22Rv1 (cell line): ENCODE data around the gene GDNF.

ENCODE experiments used
- H3K27ac ChIP-seq: fragments of 450-650 bp; 2 replicates; pipeline ENCODE4 v1.5.1; 2017
- ZFX ChIP-seq: fragments of 450-650 bp; IDR thresholded peaks from 2 replicates; pipeline ENCODE4 v1.6.1; 2017; ENCODE audit warnings: antibody characterized with exemption, borderline replicate concordance
- TF ChIP-seq, protein P1 (sequence below): fragments of 450-650 bp; IDR thresholded peaks from 2 replicates; pipeline ENCODE4 v1.5.1; 2017; ENCODE audit warnings: mild to moderate bottlenecking

Gene GDNF, protein sequence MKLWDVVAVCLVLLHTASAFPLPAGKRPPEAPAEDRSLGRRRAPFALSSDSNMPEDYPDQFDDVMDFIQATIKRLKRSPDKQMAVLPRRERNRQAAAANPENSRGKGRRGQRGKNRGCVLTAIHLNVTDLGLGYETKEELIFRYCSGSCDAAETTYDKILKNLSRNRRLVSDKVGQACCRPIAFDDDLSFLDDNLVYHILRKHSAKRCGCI

DNA sequence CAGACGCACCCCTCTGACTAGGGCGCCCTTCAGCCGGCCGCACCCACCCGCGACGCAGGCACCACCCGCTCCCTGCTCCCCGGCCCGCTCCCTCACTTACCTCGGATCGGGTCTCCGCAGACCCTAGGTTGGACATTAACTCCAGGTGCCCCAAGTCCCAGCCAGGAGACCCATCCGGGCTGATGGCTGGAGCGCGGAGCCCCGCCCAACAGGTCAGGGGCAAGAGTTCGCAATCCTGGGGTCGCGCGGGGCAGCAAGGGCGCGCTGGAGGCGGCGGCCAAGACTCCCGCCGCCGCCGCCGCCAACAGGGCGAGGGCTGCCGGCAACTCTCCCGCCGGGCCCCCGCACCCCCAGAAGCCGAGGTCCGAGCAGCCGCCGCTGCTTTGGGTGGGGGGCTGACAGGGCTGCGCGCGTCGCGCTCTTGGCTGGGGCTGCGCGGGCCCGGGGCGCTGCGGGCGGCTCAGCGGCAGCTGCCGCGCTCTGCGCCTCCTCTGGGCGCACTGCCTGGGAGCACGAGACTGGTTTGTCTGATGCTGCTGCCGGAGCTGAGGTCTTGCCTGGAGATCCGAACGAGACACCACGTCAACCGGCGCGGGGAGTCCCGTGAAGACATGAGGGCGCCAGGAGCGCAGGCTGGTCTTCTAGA, at the start of gene GDNF:
Gene GDNF, minus strand, starts transcription at position 635 of the 646 bp plus-strand sequence. CDS start 5,245 bp downstream, outside the sequence.
- TF ChIP-seq ZFX, result no peak
- TF ChIP-seq, protein P1, sequence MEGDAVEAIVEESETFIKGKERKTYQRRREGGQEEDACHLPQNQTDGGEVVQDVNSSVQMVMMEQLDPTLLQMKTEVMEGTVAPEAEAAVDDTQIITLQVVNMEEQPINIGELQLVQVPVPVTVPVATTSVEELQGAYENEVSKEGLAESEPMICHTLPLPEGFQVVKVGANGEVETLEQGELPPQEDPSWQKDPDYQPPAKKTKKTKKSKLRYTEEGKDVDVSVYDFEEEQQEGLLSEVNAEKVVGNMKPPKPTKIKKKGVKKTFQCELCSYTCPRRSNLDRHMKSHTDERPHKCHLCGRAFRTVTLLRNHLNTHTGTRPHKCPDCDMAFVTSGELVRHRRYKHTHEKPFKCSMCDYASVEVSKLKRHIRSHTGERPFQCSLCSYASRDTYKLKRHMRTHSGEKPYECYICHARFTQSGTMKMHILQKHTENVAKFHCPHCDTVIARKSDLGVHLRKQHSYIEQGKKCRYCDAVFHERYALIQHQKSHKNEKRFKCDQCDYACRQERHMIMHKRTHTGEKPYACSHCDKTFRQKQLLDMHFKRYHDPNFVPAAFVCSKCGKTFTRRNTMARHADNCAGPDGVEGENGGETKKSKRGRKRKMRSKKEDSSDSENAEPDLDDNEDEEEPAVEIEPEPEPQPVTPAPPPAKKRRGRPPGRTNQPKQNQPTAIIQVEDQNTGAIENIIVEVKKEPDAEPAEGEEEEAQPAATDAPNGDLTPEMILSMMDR, result no peak
- peak within 1 kb of the TSS; percentile 58 for H3K27ac ChIP-seq

DNA sequence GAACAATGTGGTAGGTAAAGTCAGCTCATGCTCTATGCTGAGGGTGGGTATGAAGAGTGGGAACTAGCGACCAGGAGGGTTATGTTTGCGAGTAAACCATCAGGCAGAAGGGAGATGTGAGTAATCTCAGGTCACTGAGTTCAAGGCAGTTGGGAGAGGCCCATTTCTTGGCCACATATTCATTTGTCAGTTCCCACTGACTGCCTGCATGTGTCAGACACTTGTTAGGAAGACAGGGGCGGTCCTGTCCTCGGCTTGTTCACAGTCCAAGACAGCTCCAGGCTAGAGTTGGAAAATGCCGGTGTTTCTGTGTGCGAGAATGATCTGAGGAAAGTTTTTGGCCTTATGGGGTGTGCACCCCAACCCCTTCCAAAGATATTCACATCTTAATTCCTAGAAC, 48.6 kb upstream of the GDNF start:
- H3K27ac ChIP-seq, result no peak overlapping the region
- no peak for TF ChIP-seq ZFX
- TF ChIP-seq, protein P1, result no peak

DNA sequence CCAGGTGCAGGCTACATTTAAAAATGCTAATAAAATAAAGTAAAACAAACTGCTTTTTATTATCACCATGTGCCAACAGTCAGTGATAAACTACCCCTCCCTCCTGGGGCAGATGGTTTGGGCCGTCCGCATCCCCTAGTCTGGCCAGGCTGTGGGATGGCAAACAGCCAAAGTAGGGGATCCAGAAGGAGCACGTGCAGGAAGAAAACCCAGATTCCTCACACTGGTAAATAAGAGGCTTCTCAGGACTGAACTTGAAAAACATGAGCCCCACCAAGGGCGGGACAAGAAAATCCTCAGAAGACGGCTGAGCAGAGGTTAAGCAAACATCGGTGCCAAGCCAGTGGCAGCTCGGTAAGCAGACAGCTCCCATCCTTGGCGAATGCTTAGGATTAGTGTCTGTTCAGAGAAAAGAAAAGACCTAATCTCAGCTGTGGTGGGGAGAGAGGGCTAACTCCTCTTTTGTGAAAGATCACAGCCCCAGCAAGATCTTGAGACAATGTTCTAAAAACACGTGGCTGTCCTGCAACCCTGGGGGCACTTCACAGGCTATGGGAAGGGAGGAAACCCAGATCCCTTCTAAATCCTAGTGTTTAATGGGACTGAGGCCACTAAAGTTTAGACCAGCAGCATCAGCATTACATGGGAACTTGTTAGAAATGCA, 46.5 kb upstream of the GDNF start:
- no peak overlapping the region for H3K27ac ChIP-seq
- TF ChIP-seq, protein P1, result no peak
- no peak for TF ChIP-seq ZFX

DNA sequence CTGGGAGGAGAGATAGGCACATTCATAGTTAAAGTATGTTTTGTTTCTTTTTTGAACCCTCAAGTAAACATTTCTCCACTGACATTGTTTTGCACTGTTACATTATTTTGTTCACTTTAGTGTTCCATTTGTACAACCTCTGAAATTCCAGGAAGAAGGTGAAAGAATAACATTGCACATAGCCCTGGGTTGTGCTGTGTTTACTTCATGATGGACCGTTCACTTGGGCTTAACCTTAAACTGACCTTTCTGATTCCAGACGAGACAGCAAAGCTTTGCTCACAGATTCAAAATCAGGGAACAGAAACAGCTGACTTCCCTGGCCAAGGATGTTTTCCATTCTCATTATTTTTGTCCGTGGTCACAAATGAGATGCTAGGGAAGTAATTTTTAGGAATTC, 42.8 kb upstream of the GDNF start:
- no peak overlapping the region for H3K27ac ChIP-seq

DNA sequence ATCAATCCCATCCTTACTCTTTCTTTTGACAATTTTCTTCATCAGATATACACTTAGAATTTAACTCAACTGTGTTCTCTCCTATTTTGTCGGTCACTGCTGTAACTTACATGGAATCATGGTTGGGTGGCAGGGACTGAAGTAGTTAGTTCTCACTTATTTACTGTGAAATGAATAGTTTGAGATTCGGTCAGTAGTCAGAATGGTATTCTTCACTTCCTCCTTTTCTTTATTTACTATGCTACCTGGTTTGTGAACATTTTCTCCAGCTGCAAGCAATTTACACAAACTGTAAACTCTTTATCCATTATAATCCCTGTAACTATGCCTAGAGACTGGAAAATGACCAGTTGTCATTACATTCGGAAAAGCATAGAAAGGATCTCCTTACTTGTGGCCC, 41.5 kb upstream of the GDNF start:
- no peak overlapping the region for H3K27ac ChIP-seq
- no peak for TF ChIP-seq ZFX
- TF ChIP-seq, protein P1, result no peak

More for the DNA sequence above, 42.8 kb upstream of the GDNF start:
- no peak for TF ChIP-seq ZFX
- TF ChIP-seq, protein P1, result no peak

DNA sequence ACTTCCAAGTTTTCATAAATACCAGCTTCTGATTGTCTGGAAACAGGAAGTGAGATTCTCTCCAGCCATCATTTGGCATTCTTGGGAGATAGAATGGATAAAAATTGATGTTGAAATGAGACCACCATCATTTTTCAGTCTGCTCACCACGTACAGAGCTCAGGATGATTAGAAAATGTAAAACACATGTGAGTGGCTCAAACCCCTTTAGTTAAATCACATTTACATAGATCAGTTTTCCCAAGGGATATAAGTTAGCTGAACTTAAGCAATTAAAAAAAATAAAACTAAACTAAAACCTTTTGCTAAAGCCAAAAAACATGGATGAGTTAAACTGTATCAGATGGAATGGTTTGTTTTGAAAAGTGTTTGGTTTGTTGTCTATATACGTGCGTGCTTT, 37.1 kb upstream of the GDNF start:
- H3K27ac ChIP-seq, result no peak overlapping the region
- TF ChIP-seq, protein P1, result no peak

DNA sequence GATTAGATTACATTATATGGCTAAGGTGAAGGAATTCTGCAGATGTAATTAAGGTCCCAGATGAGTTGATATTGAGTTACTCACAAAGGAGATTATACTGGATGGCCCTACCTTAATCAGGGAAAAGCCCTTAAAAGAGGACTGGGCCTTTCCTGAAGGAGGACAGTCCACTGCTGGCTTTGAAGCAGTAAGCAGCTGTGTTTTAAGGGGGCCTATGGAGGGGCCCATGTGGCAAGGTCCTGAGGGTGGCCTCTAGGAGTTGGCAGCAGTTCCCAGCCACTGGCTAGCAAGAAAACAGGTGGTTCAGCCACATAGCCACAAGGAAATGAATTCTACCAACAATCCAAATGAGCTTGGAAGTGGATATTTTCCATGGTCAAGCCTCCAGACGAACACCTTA, 36.4 kb upstream of the GDNF start:
- H3K27ac ChIP-seq, result no peak overlapping the region
- TF ChIP-seq ZFX, result no peak
- TF ChIP-seq, protein P1, result no peak
